SK-N-SH (cell line): Measurements from ENCODE around the gene PCDH20. TPM values are rescaled to one million over a fixed set of nuclear protein-coding genes. Genes with fewer than 3 reads are reported as not detected.

Experiments
- CTCF ChIA-PET: fragments of 300-600, 350-600 bp; formaldehyde crosslinking; extraction: SDS; loops from one replicate; lab custom pipeline; 2021; lab: Yijun Ruan, JAX
- POLR2A ChIA-PET: fragments of 350-600 bp; sonication (Branson Sonifier 250); formaldehyde crosslinking; extraction: SDS; loops from one replicate; lab custom pipeline; 2020; ENCODE audit warnings: antibody characterized with exemption, inconsistent platforms; lab: Yijun Ruan, JAX
- DNase-seq: peaks from one replicate; pipeline ENCODE4 v3.0.0; 2012
- H2AFZ ChIP-seq: fragments of 200-600 bp; sonication (generic); 2 replicates; pipeline ENCODE4 v1.8.1; 2016; ENCODE audit warnings: antibody characterized with exemption, mild to moderate bottlenecking, low read depth
- H3F3A ChIP-seq: fragments of 200-600 bp; sonication (generic); replicated peaks from 2 replicates; pipeline ENCODE3; 2016; ENCODE audit warnings: antibody characterized with exemption, mild to moderate bottlenecking; ENCODE audit not compliant: insufficient read depth
- H3K27ac ChIP-seq, 2 experiments: fragments of 200-500 bp in 1 of 2; fragments of 200-600 bp in 1 of 2; sonication (Bioruptor generic) in 1 of 2; sonication (generic), shearing (Covaris generic) in 1 of 2; 2 replicates each; pipeline versions ENCODE4 v1.5.1 to v1.6.1; 2014 to 2016; ENCODE audit warnings: low read depth in 2 of 2, inconsistent platforms in 1 of 2, low read length in 1 of 2, mild to moderate bottlenecking in 1 of 2, mixed read lengths in 1 of 2
- H3K27me3 ChIP-seq: fragments of 200-600 bp; sonication (generic), shearing (Covaris generic); 2 replicates; pipeline ENCODE4 v1.6.1; 2016; ENCODE audit warnings: mixed run types; ENCODE audit not compliant: insufficient read depth
- H3K36me3 ChIP-seq, 2 experiments: fragments of 200-500 bp in 1 of 2; fragments of 200-600 bp in 1 of 2; sonication (Bioruptor generic) in 1 of 2; sonication (generic) in 1 of 2; replicated peaks in 1 of 2; 2 replicates each; pipeline versions ENCODE3 to v1.5.1; 2014 to 2016; ENCODE audit warnings: low read length in 1 of 2, mild to moderate bottlenecking in 1 of 2; ENCODE audit not compliant: insufficient read depth in 2 of 2, control insufficient read depth in 1 of 2
- H3K4me1 ChIP-seq, 2 experiments: fragments of 200-500 bp in 1 of 2; fragments of 200-600 bp in 1 of 2; sonication (Bioruptor generic) in 1 of 2; sonication (generic), shearing (Covaris generic) in 1 of 2; 2 replicates each; pipeline versions ENCODE4 v1.5.1 to v1.6.1; 2014 to 2016; ENCODE audit warnings: low read depth in 1 of 2, low read length in 1 of 2, mixed run types in 1 of 2; ENCODE audit not compliant: insufficient read depth in 2 of 2, control insufficient read depth in 1 of 2
- H3K4me2 ChIP-seq: fragments of 200-600 bp; sonication (generic), shearing (Covaris generic); 2 replicates; pipeline ENCODE4 v1.6.1; 2017; ENCODE audit warnings: mixed run types
- H3K4me3 ChIP-seq, 2 experiments: fragments of 200-500 bp in 1 of 2; fragments of 200-600 bp in 1 of 2; sonication (Bioruptor generic) in 1 of 2; sonication (generic), shearing (Covaris generic) in 1 of 2; 2 replicates each; pipeline versions ENCODE4 v1.5.1 to v1.8.1; 2014 to 2016; ENCODE audit warnings: low read depth in 2 of 2, inconsistent platforms in 1 of 2, low read length in 1 of 2, mild to moderate bottlenecking in 1 of 2, mixed read lengths in 1 of 2, moderate library complexity in 1 of 2
- H3K79me2 ChIP-seq: fragments of 200-600 bp; sonication (generic); 2 replicates; pipeline ENCODE4 v1.8.1; 2017; ENCODE audit warnings: mild to moderate bottlenecking; ENCODE audit not compliant: insufficient read depth
- H3K9ac ChIP-seq: fragments of 200-600 bp; sonication (generic); 2 replicates; pipeline ENCODE4 v1.6.1; 2017; ENCODE audit warnings: mixed run types
- H3K9me2 ChIP-seq: fragments of 200-600 bp; sonication (generic); 2 replicates; pipeline ENCODE4 v1.6.1; 2017; ENCODE audit warnings: mixed run types
- H3K9me3 ChIP-seq: fragments of 200-600 bp; sonication (generic); 2 replicates; pipeline ENCODE4 v1.6.1; 2017; ENCODE audit warnings: mixed run types, mild to moderate bottlenecking, moderate library complexity
- H4K20me1 ChIP-seq: fragments of 200-600 bp; sonication (generic); 2 replicates; pipeline ENCODE4 v1.6.1; 2017; ENCODE audit warnings: mild to moderate bottlenecking, mixed run types; ENCODE audit not compliant: insufficient read depth
- EP300 ChIP-seq, 2 experiments: IDR thresholded peaks; 2 replicates each; pipeline versions ENCODE4 v1.4.0 to v1.6.1; 2012; ENCODE audit warnings: borderline replicate concordance in 1 of 2, low read depth in 1 of 2, low read length in 1 of 2
- GATA2 ChIP-seq: sonication (generic); formaldehyde crosslinking; IDR thresholded peaks from 2 replicates; pipeline ENCODE4 v1.5.0; 2020; ENCODE audit warnings: mild to moderate bottlenecking, missing genetic modification reagents
- MAX ChIP-seq: IDR thresholded peaks from 2 replicates; pipeline ENCODE4 v1.4.0; 2012; ENCODE audit warnings: low read depth
- NFIC ChIP-seq: IDR thresholded peaks from 2 replicates; pipeline ENCODE4 v1.4.0; 2012; ENCODE audit warnings: borderline replicate concordance
- NRF1 ChIP-seq: IDR thresholded peaks from 2 replicates; pipeline ENCODE4 v1.6.1; 2012; ENCODE audit warnings: low read depth, mild to moderate bottlenecking, low read length
- RAD21 ChIP-seq: IDR thresholded peaks from 2 replicates; pipeline ENCODE4 v1.6.1; 2012; ENCODE audit warnings: mild to moderate bottlenecking, low read length
- RCOR1 ChIP-seq: fragments of 150-350 bp; IDR thresholded peaks from 2 replicates; pipeline ENCODE4 v1.6.1; 2017; ENCODE audit warnings: antibody characterized with exemption, low read length
- RXRA ChIP-seq: IDR thresholded peaks from 2 replicates; pipeline ENCODE4 v1.4.0; 2012; ENCODE audit warnings: low read depth, mild to moderate bottlenecking, borderline replicate concordance
- SMC3 ChIP-seq: IDR thresholded peaks from 2 replicates; pipeline ENCODE4 v1.6.1; 2012; ENCODE audit warnings: low read depth, low read length, improper control_type of control experiment
- TCF12 ChIP-seq: IDR thresholded peaks from 2 replicates; pipeline ENCODE4 v1.4.0; 2012
- TEAD4 ChIP-seq: IDR thresholded peaks from 2 replicates; pipeline ENCODE4 v1.4.0; 2012; ENCODE audit warnings: mild to moderate bottlenecking, borderline replicate concordance; ENCODE audit not compliant: insufficient read depth
- USF1 ChIP-seq: IDR thresholded peaks from 2 replicates; pipeline ENCODE4 v1.4.0; 2012; ENCODE audit warnings: low read depth, borderline replicate concordance
- USF2 ChIP-seq: fragments of 150-350 bp; IDR thresholded peaks from 2 replicates; pipeline ENCODE4 v1.6.1; 2017; ENCODE audit warnings: antibody characterized with exemption, low read length, low read depth, borderline replicate concordance
- YY1 ChIP-seq: IDR thresholded peaks from 2 replicates; pipeline ENCODE4 v1.4.0; 2012; ENCODE audit warnings: low read depth, mild to moderate bottlenecking
- WGBS: methylation state at CpG from one replicate; pipeline ENCODE4 v1.1.6; 2017; ENCODE audit warnings: low lambda C conversion rate; 5-methylcytosine and 5-hydroxymethylcytosine counted together
- polyA plus RNA-seq, 3 experiments: library from polyadenylated mRNA; depleted of rRNA; stranded (reverse); fragments of >200 nt; gene quantifications; 2 replicates each; pipeline ENCODE4 v1.2.3, GENCODE V29; 2012
- TF ChIP-seq, protein P1 (sequence below): fragments of 200-600 bp; sonication (generic); IDR thresholded peaks from 2 replicates; pipeline ENCODE4 v1.6.1; 2017; ENCODE audit warnings: antibody characterized with exemption, mild to moderate bottlenecking, moderate library complexity

PCDH20 gene
- polyA plus RNA-seq, 1 of the 3 experiments (the other 2 are of a cell fraction) = not detected

- H3F3A ChIP-seq = no peaks in the 10 kb centered on the region
- no peak overlapping the region for H3K9ac ChIP-seq
- no peak overlapping the region for H3K4me2 ChIP-seq
- no peak for DNase-seq
- no peak overlapping the region for H3K27ac ChIP-seq
- ChIA-PET CTCF (no interaction called here), POLR2A (no interaction called here)
- 7% methylated on average over 1 of the region's 1 CpG for WGBS
- no peaks in the 10 kb centered on the region for H3K4me1 ChIP-seq
- no peaks in the 10 kb centered on the region for H4K20me1 ChIP-seq
- TF ChIP-seq RXRA (no peak), USF2 (no peak), RCOR1 (no peak), YY1 (no peak), NFIC (no peak), NRF1 (no peak), USF1 (no peak), RAD21 (no peak), TEAD4 (no peak), MAX (no peak), TCF12 (no peak), SMC3 (no peak)
- TF ChIP-seq, protein P1, sequence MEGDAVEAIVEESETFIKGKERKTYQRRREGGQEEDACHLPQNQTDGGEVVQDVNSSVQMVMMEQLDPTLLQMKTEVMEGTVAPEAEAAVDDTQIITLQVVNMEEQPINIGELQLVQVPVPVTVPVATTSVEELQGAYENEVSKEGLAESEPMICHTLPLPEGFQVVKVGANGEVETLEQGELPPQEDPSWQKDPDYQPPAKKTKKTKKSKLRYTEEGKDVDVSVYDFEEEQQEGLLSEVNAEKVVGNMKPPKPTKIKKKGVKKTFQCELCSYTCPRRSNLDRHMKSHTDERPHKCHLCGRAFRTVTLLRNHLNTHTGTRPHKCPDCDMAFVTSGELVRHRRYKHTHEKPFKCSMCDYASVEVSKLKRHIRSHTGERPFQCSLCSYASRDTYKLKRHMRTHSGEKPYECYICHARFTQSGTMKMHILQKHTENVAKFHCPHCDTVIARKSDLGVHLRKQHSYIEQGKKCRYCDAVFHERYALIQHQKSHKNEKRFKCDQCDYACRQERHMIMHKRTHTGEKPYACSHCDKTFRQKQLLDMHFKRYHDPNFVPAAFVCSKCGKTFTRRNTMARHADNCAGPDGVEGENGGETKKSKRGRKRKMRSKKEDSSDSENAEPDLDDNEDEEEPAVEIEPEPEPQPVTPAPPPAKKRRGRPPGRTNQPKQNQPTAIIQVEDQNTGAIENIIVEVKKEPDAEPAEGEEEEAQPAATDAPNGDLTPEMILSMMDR = no peak
- no peak overlapping the region for H3K4me3 ChIP-seq
- no peaks in the 10 kb centered on the region for H3K36me3 ChIP-seq
- no peaks in the 10 kb centered on the region for H3K9me3 ChIP-seq
- no peaks in the 10 kb centered on the region for H3K9me2 ChIP-seq
- H2AFZ ChIP-seq = no peak overlapping the region
- H3K27me3 ChIP-seq = no peaks in the 10 kb centered on the region
- H3K79me2 ChIP-seq = no peaks in the 10 kb centered on the region
These were observed 37.5 kb upstream of the PCDH20 start for GRCh38 chr13:61453121-61453520.

DNA sequence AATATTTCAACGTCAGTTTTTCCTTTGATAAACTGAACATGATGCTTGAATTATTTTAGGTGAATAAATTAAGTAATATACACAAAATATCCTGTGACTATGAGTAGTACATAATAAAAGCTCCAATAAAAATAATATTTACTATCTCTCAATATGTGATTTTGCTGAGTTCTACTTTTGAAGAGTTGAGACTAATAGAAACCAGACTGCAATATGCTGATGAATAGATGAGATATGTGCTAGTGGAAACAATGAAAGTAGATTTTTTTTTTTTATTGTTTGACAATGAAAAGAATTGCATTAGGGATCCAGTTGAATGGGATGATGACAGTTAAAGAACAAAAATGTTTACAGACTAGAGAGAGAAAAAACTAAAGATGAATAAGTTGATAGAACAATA, 16.4 kb upstream of the PCDH20 start:
- peak overlapping the region in 1 of 2 experiments; percentile 28; a peak in 1 of 4 replicates for H3K27ac ChIP-seq
- H4K20me1 ChIP-seq = no peaks in the 10 kb centered on the region
- ChIA-PET CTCF (interaction anchor here (1.5 kb wide), 1 partner anchor 21 kb away, joined by 5 read pairs; no protein-coding TSS in a partner anchor), POLR2A (no interaction called here)
- H3K9me2 ChIP-seq = no peaks in the 10 kb centered on the region
- no peaks in the 10 kb centered on the region for H3K27me3 ChIP-seq
- H3K9ac ChIP-seq = no peak overlapping the region
- no peak for DNase-seq
- H3K4me2 ChIP-seq = no peak overlapping the region
- H3F3A ChIP-seq = no peaks in the 10 kb centered on the region
- H3K36me3 ChIP-seq = no peaks in the 10 kb centered on the region
- peaks cover 0 to 2% of the 10 kb centered on the region in 2 experiments; a peak in 2 of 4 replicates for H3K4me1 ChIP-seq
- WGBS = 41% methylated on average over 1 of the region's 1 CpG
- no peaks in the 10 kb centered on the region for H3K9me3 ChIP-seq
- TF ChIP-seq NRF1 = no peak
- TF ChIP-seq EP300 (IDR thresholded peaks at IDR 0.05; ENCODE audit: borderline replicate concordance in 1 of 2, low read depth in 1 of 2, low read length in 1 of 2) = 0 out of 4 replicates have a peak, but pooled peaks of 1 of the 2 experiments have one; percentile 15
- TF ChIP-seq GATA2 = peak; percentile 54; the same call in 1 of the 2 replicates
- no peak for TF ChIP-seq TCF12
- no peak overlapping the region for H3K4me3 ChIP-seq
- no peak overlapping the region for H2AFZ ChIP-seq
- H3K79me2 ChIP-seq = no peaks in the 10 kb centered on the region
